Transverse colon (tissue), 3 donors: ENCODE results near the gene RIMS3.

Source experiments
- CTCF ChIP-seq, 5 experiments: fragments of 200-600 bp in 3 of 5; fragments of 450-650 bp in 2 of 5; sonication (generic) in 3 of 5; IDR thresholded peaks; 1 replicate in 2 of 5; 2 replicates in 3 of 5; pipeline ENCODE4 v1.5.1; 2016 to 2017; ENCODE audit warnings: antibody characterized with exemption in 5 of 5, inconsistent platforms in 3 of 5, mild to moderate bottlenecking in 2 of 5, moderate library complexity in 1 of 5
- POLR2A ChIP-seq: fragments of 450-650 bp; IDR thresholded peaks from one replicate; pipeline ENCODE4 v1.6.1; 2016; ENCODE audit warnings: antibody characterized with exemption, mild to moderate bottlenecking, moderate library complexity

DNA sequence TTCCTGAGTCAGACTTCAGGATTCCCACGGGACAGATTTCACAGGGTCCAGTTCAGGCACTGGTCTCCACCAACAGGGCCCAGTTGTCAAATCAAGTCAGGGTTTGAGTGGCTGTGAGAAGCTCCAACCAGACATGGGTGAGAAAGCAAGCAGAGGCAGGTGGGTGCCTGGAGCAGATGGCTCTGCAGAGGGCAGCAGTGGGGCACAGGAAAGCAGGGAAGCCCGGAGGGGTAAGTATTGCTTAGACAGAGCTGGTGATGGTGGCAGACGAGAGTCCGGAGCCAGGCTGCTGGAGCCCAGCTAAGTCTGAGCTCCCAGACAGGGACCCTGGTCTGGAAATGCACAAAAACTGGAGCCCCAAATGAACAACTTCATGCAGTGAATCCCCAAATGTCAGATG is 40.4 kb downstream of the RIMS3 start:
- TF ChIP-seq CTCF (IDR thresholded peaks at IDR 0.05) (peak in 4 of 5 experiments; percentile 40 to 55 (median 48)), POLR2A (no peak)
